ENCODE data around the gene SLC6A1. TPM values are rescaled to one million over a fixed set of nuclear protein-coding genes. Genes with fewer than 3 reads are reported as not detected.

Gene SLC6A1
- total RNA-seq, 1 experiment from 2014 or later: 0.11 TPM

GRCh38 chr3:10970306-10970960, 22.1 kb upstream of the SLC6A1 start:
- no peak for DNase-seq (ENCODE audit: low read depth)

DNA sequence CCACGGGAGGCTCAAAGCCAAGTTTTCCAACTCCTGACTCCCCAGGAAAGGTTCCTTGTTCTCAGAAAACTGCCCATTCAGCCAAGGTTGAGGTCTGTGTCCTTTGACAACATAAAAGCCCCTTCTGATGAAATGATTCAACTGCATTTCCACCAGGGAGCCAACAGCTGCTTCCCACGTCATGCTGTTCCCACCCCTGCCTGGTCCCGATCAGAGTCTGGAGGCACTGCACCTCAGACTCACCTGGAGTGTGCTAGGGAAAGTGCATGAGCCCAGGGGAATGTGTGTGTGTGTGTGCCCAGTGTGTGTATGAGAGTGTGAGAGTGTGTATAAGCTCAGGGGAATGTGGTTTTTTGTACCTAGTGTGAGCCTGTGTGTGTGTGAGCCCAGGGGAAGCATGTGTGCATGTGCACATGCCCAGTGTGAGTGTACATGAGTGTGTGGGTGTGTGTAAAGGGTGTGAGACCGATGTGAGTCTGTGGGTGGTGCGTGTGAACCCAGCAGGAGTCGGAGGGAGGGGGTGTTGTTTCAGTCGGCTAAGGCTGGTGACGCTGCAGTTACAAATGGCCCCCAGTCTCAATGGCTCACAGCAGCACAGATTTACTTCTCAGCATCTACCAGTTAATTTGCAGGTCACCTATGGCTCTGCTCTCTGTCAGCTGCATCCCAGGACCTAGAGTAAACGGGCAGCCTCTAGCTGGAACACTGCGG, 20.3 kb upstream of the SLC6A1 start:
- DNase-seq (ENCODE audit: low read depth): no peak

DNA sequence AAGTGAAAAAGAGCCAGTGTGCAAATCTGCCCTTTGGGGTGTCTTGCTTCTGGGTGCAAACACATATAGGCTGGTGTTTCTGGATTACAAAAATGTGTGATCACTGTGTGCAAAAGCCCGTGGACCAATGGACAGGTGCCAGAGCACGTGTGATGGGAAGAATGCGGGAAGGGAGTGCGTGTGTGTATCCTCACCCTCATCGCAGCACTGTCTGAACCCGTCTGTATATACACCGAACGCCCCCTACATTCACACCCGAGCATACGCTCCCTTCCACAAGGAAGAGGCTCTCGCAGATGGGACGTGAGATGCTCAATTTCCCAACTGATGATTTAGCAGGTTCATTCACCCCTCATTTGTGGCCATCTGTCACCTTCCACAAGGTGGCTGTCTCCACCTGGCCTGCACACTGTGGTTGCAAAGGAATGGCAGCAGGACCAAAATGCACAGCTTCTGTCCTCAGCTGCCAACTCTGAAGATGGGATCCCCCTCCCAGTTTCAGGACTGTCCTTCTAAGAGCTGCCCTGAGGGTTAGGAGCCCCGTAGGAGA, 19.4 kb upstream of the SLC6A1 start:
- DNase-seq (ENCODE audit: low read depth): no peak

GRCh38 chr3:10974131-10974530, 18.4 kb upstream of the SLC6A1 start:
- DNase-seq (ENCODE audit: low read depth): no peak

DNA sequence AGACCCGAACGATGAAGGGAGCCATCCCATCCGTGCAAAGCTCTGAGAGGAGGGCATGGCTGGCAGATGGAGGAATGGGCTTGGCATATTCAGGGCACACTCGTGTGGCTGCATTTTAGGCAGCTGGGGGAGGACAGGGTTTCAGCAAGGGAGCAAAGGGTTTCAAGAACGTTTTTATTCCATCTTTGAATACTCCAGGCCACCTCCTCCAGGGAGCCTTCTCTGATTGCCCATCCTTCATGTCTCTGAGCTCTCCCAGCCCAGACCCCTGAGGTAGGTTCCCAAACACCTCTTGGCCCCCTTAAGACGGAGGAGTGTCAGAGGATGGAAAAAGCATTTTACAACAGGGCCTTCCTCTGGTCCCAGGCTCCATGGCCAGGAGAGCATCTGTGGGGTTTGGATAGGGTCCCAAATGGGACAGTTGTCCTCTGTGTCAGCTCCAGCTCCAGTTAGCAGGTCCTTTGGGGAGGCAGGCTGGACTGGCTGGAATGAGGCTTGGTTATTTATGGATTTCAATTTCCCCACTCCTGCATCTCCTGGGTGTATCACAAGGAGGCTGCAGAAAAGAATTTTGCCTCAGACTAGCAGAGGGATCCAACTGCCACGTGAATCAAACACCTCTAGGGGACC, 17.7 kb upstream of the SLC6A1 start:
- DNase-seq (ENCODE audit: low read depth): no peak

DNA sequence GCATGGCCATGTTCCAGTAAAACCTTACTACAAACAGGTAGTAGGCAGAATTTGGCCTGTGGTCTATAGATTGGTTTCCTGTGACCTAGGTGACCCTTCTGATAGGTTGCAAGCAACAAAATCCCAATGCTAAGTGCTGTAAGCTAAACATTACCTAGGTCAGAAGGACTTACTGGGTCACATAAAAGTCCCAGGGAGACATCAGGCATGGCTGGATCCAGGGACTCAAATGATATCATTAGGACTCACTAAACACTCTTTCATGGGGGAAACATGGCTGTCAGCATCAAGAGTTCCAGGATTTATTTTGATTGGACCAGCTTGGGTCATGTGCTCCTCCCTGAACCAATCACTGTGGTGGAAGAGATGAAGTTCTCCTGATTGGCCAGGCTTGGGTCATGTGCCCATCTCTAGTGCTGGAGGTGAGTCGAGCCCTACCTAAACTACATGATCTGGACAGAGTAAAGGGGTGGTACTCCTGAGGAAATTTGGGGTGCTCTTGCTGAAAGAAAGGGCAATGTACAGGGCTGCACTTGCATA, 16.8 kb upstream of the SLC6A1 start:
- DNase-seq (ENCODE audit: low read depth): no peak

DNA sequence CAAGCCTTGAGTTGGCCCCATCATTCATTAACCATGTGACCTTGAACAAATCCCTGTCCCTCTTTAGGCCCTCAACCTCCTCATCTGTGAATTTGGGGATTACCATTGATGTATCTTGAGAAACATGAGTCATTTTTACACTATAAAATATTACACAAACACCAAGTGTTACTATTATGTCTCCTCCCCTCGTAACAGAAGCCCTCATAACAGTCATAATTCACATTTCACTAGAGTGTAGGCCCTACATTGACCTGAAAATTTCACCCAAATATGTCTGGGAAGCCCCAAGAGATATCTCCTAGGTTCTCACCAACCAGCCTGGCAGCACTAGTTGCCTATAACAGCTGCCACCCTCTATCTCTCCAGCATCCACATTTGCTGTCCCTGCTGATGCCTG, 15.8 kb upstream of the SLC6A1 start:
- no peak for DNase-seq (ENCODE audit: low read depth)

DNA sequence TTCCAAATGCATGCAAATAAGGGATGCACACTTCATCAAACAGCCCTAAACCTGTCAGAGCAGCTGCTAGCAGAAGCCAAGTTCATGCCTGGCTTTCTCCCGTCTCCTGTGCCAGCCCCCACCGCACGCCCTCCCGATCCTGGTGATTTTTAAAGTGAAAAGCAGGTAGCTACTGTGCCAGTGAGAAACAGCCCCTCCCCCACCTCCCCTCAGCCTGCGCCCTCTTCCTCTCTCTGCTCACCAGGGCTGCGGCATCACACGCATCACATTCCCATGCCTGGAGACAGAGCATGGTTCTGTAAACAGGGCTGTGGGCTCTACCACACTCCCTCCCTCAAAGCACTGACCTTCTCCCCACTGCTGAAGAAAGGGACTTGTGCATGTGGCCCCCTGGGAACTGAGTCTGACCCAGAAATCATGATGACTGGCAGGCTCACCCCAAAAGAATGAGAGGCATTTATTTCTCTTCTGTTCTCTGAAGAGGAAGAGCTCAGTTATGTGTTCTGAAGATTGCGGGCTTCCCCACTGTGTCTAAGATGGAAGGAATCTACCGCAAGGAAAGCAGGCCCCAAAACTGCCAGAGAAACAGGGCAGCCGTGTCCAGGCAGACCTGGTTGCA, 14.5 kb upstream of the SLC6A1 start:
- DNase-seq (ENCODE audit: low read depth): peak; percentile 51

GRCh38 chr3:10978956-10979355, 13.6 kb upstream of the SLC6A1 start:
- DNase-seq (ENCODE audit: low read depth): no peak

DNA sequence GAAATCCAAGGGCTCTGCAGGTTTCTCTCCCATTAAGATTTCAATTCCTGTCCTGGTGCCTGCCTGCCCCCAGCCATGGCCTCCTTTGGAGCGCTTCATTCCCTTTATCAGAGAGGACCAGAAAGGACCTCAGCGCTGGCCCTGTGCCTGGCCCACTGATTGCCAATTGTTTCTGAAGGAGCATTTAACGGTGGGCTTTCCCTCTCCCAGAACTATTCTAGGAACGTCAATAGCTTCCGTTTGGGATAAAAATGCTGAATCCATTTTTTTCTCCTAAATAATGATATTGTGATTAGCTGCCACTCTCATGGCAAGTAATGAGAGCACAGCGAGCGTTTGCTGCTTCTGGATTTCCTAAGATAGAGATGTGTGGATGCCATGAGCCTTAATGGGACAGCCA, 12.2 kb upstream of the SLC6A1 start:
- DNase-seq (ENCODE audit: low read depth): no peak

GRCh38 chr3:10981031-10981430, 11.5 kb upstream of the SLC6A1 start:
- no peak for DNase-seq (ENCODE audit: low read depth)

- peak; percentile 58 for DNase-seq (ENCODE audit: low read depth)
Observed at GRCh38 chr3:10981961-10982360, 10.6 kb upstream of the SLC6A1 start.

DNA sequence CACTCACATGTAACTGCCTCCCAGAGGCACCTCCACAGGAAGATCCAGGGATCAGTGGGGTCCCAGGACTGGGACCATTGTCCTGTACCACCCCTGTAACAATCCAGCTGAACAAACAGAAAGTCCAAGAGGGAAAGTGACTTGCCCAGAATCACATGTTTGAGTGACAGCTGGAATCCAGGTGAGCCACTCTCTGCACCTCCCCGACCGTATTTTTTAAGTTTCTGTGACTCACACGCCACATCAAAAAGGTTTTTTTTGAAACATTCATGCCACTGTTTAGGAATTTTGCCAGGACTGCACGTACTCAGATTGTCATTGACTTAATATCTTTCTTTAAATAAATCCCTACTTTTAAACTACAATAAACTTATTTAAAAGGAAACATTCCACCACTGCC, 9.8 kb upstream of the SLC6A1 start:
- no peak for DNase-seq (ENCODE audit: low read depth)

DNA sequence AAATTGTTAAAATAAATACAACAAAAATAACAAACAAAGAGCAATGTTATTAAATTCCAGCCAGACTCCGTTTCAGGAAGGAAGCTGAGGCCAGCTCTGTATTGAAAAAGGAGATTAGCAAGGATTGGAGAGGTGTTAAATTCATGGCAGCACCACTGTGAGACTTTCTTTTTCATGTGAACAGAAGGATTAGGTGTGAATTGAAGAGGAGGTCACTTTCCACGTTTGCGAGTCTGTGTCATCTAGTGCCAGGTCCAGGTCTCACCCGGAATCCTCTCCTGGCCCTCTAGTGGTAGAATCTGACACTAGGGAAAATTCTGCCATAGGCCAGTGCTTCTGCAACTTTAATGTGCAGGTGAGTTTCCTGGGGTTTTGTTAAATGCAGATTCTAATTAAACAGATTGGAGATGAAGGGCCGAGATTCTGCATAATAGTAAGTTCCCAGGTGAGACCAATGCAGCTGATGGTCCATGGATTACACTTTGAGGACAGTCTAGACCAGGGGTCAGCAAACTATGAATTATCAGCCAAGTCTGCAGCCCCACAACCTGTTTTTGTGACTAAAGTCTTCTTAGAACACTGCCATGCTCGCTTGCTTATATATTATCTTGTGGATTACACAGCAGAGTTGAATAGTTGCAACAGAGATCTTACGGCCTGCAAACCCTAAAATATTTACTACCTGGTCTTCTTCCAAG, 9.2 kb upstream of the SLC6A1 start:
- DNase-seq (ENCODE audit: low read depth): peak; percentile 36

GRCh38 chr3:10984371-10984896, 8.1 kb upstream of the SLC6A1 start:
- DNase-seq (ENCODE audit: low read depth): no peak

DNA sequence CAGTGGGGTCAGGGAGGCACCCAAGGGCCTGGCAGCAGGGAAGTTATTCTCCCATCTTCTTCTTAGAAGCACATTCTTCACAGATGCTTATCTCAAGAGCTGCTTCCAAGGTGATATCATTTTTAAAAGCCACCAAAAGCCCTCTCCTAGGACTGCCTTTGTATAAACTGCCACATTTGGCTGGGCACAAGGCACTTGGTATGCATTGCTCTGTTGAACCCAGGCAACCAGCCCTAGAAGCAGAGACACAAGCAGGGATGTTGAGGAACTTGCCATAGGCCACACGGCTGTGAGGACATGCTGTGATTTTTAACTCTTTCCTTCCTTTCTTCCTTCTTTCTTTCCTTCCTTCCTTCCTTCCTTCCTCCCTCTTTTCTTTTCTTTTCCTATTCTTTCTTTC, 7.4 kb upstream of the SLC6A1 start:
- DNase-seq (ENCODE audit: low read depth): no peak

DNA sequence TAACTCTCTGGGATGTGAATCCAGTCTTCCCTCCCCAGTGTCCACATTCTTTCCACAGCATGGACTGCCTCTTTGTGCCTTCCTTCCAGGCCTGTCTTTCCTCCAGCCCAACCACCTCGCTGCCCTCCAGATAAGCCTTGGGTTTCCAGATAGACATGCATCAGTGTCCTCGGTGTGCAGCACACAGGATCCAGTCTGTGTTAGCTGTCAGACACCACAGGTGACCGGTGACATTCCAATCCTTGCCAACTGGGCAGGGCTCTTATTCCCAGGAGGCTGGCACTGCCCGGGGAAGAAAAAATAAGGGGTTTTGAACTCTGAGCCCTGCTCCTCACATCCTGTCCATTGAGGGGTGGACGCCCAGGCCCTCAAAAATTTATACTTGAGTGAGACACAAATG, 6.0 kb upstream of the SLC6A1 start:
- DNase-seq (ENCODE audit: low read depth): no peak

GRCh38 chr3:10988001-10988665, 4.4 kb upstream of the SLC6A1 start:
- DNase-seq (ENCODE audit: low read depth): no peak

- DNase-seq (ENCODE audit: low read depth): no peak
Observed at GRCh38 chr3:10988991-10989484, 3.5 kb upstream of the SLC6A1 start.

- DNase-seq (ENCODE audit: low read depth): no peak
Observed at GRCh38 chr3:10992943-10993728, 588 bp downstream of the SLC6A1 start.

Data from Daoy (cell line).